Mesodermal cell (in vitro differentiated cells): ENCODE measurements around the gene PCDHA7.
"Not testable (repeated sequence)": the region's sequence is repeated elsewhere in the genome, so short reads cannot be mapped to it uniquely, and the experiment has no call there.

Experiments
- H3K27ac ChIP-seq: 2 replicates; pipeline ENCODE4 v1.7.0; 2013; ENCODE audit warnings: mild to moderate bottlenecking, low read depth, low read length, moderate library complexity; ENCODE audit not compliant: severe bottlenecking
- H3K36me3 ChIP-seq: 2 replicates; pipeline ENCODE4 v1.7.1; 2013; ENCODE audit warnings: mild to moderate bottlenecking, low read length, moderate library complexity; ENCODE audit not compliant: control insufficient read depth, insufficient read depth
- H3K4me1 ChIP-seq: one replicate; pipeline ENCODE4 v1.7.1; 2013; ENCODE audit warnings: mild to moderate bottlenecking, low read length; ENCODE audit not compliant: insufficient read depth, control insufficient read depth, poor library complexity, severe bottlenecking
- H3K4me3 ChIP-seq: 2 replicates; pipeline ENCODE4 v1.7.0; 2013; ENCODE audit warnings: low read length, control low read depth, mild to moderate bottlenecking; ENCODE audit not compliant: insufficient read depth, poor library complexity, severe bottlenecking; ENCODE audit errors: extremely low read depth
- H3K9me3 ChIP-seq: 2 replicates; pipeline ENCODE4 v1.7.1; 2013; ENCODE audit warnings: mild to moderate bottlenecking, low read length, moderate library complexity; ENCODE audit not compliant: control insufficient read depth
- WGBS, 2 experiments: methylation state at CpG; one replicate each; pipeline ENCODE4 v1.1.5; 2013; ENCODE audit warnings: missing lambda C conversion rate in 2 of 2; ENCODE audit not compliant: insufficient coverage in 2 of 2; 5-methylcytosine and 5-hydroxymethylcytosine counted together

PCDHA7 gene

DNA sequence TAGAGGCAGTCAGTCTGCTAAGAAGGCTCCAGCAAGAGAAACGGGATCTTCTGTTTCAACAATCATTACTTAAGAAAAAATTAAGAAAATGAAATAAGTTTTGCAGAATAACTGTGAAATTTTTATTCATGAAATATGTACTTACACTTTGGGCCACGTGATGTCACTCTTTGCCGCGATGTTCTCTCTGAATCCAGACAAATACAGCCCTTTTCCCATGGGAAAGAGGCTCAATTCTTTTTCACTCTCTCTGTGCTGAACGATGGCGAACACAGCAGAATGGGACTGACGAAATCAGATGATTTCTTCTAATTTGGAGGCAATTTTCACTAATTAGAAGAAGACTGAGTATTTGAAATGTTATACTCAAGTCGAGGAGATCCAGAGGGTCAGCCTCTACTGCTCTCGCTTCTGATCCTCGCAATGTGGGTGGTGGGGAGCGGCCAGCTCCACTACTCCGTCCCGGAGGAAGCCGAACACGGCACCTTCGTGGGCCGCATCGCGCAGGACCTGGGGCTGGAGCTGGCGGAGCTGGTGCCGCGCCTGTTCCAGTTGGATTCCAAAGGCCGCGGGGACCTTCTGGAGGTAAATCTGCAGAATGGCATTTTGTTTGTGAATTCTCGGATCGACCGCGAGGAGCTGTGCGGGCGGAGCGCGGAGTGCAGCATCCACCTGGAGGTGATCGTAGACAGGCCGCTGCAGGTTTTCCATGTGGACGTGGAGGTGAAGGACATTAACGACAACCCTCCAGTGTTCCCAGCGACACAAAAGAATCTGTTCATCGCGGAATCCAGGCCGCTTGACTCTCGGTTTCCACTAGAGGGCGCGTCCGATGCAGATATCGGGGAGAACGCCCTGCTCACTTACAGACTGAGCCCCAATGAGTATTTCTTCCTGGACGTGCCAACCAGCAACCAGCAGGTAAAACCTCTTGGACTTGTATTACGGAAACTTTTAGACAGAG is 14.4 kb downstream of the PCDHA7 start, which contains the start of gene PCDHA9:
TSS of gene PCDHA9 (plus strand) at position 244 of the 964 bp plus-strand sequence. CDS start at position 358, 114 bp downstream.
- H3K27ac ChIP-seq, H3K4me3 ChIP-seq, H3K36me3 ChIP-seq, H3K4me1 ChIP-seq, H3K9me3 ChIP-seq: not testable (repeated sequence)
- 89 to 95% methylated on average over 21 to 27 of the region's 48 CpGs for WGBS, 2 experiments

DNA sequence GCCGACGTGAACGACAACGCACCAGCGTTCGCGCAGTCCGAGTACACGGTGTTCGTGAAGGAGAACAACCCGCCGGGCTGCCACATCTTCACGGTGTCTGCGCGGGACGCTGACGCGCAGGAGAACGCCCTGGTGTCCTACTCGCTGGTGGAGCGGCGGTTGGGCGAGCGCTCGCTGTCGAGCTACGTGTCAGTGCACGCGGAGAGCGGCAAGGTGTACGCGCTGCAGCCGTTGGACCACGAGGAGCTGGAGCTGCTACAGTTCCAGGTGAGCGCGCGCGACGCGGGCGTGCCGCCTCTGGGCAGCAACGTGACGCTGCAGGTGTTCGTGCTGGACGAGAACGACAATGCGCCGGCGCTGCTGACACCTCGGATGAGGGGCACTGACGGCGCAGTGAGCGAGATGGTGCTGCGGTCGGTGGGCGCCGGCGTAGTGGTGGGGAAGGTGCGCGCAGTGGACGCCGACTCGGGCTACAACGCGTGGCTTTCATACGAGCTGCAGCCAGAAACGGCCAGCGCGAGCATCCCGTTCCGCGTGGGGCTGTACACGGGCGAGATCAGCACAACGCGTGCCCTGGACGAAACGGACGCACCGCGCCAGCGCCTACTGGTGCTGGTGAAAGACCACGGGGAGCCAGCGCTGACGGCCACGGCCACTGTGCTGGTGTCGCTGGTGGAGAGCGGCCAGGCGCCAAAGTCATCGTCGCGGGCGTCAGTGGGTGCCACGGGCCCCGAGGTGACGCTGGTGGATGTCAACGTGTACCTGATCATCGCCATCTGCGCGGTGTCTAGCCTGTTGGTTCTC is 16.0 kb downstream of the PCDHA7 start:
- H3K4me3 ChIP-seq, H3K36me3 ChIP-seq, H3K4me1 ChIP-seq, H3K9me3 ChIP-seq, H3K27ac ChIP-seq: not testable (repeated sequence)
- WGBS, 2 experiments, result 96 to 97% methylated on average over 83 to 101 of the region's 101 CpGs

DNA sequence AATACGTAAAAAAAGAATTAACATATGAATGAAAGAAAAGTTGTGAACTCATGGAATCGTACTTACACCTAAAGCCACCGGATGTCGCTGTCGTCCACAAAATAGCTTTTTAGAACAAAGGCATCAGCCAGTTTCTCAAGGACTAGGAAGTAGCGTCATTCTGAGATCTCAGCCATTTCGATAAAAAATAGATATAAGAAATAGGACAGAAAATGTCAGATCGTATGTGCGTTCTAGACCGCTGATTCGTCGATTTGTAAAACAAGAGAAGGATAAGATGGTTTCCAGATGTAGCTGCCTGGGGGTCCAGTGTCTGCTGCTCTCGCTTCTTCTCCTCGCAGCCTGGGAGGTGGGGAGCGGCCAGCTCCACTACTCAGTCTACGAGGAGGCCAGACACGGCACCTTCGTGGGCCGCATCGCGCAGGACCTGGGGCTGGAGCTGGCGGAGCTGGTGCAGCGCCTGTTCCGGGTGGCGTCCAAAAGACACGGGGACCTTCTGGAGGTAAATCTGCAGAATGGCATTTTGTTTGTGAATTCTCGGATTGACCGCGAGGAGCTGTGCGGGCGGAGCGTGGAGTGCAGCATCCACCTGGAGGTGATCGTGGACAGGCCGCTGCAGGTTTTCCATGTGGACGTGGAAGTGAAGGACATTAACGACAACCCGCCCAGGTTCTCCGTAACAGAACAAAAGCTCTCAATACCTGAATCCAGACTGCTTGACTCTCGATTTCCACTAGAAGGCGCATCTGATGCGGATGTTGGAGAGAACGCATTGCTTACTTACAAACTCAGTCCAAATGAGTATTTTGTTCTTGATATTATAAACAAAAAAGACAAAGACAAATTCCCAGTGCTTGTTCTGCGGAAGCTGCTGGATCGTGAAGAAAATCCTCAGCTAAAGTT is 22.0 kb downstream of the PCDHA7 start, which contains the start of gene PCDHA10:
TSS of gene PCDHA10 (plus strand) at position 126 of the 903 bp plus-strand sequence. CDS start at position 278, 152 bp downstream.
- no peaks in the 10 kb centered on the region for H3K4me1 ChIP-seq
- H3K27ac ChIP-seq, result no peak within 1 kb of the TSS
- no peak within 1 kb of the TSS for H3K4me3 ChIP-seq
- peaks cover 3% of the 10 kb centered on the region for H3K9me3 ChIP-seq
- WGBS, 2 experiments, result 89 to 94% methylated on average over 38 to 40 of the region's 44 CpGs
- peaks cover 2% of the 10 kb centered on the region for H3K36me3 ChIP-seq

DNA sequence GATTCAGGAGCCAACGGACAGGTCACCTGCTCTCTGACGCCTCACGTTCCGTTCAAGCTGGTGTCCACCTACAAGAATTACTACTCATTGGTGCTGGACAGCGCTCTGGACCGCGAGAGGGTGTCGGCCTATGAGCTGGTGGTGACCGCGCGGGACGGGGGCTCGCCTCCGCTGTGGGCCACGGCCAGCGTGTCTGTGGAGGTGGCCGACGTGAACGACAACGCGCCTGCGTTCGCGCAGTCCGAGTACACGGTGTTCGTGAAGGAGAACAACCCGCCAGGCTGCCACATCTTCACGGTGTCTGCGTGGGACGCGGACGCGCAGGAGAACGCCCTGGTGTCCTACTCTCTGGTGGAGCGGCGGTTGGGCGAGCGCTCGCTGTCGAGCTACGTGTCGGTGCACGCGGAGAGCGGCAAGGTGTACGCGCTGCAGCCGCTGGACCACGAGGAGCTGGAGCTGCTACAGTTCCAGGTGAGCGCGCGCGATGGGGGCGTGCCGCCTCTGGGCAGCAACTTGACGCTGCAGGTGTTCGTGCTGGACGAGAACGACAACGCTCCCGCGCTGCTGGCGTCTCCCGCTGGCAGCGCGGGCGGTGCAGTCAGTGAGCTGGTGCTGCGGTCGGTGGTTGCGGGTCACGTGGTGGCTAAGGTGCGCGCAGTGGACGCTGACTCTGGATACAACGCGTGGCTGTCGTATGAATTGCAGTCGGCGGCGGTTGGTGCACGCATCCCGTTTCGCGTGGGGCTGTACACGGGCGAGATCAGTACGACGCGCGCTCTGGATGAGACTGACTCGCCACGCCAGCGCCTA is 23.3 kb downstream of the PCDHA7 start:
- 98% methylated on average over 83 to 92 of the region's 94 CpGs for WGBS, 2 experiments
- Histone ChIP-seq H3K36me3 (peaks cover 7% of the 10 kb centered on the region), H3K9me3 (peaks cover 5% of the 10 kb centered on the region), H3K4me1 (no peaks in the 10 kb centered on the region), H3K4me3 (no peak overlapping the region), H3K27ac (no peak overlapping the region)

DNA sequence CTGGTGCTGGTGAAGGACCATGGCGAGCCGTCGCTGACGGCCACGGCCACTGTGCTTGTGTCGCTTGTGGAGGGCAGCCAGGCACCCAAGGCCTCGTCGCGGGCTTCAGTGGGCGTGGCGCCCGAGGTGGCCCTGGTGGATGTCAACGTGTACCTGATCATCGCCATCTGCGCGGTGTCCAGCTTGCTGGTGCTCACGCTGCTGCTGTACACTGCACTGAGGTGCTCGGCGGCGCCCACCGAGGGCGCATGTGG is 23.8 kb downstream of the PCDHA7 start:
- WGBS, 2 experiments, result 95 to 96% methylated on average over 22 of the region's 22 CpGs
- peaks cover 5% of the 10 kb centered on the region for H3K9me3 ChIP-seq
- no peaks in the 10 kb centered on the region for H3K4me1 ChIP-seq
- H3K4me3 ChIP-seq, result no peak overlapping the region
- no peak overlapping the region for H3K27ac ChIP-seq
- H3K36me3 ChIP-seq, result peaks cover 8% of the 10 kb centered on the region

DNA sequence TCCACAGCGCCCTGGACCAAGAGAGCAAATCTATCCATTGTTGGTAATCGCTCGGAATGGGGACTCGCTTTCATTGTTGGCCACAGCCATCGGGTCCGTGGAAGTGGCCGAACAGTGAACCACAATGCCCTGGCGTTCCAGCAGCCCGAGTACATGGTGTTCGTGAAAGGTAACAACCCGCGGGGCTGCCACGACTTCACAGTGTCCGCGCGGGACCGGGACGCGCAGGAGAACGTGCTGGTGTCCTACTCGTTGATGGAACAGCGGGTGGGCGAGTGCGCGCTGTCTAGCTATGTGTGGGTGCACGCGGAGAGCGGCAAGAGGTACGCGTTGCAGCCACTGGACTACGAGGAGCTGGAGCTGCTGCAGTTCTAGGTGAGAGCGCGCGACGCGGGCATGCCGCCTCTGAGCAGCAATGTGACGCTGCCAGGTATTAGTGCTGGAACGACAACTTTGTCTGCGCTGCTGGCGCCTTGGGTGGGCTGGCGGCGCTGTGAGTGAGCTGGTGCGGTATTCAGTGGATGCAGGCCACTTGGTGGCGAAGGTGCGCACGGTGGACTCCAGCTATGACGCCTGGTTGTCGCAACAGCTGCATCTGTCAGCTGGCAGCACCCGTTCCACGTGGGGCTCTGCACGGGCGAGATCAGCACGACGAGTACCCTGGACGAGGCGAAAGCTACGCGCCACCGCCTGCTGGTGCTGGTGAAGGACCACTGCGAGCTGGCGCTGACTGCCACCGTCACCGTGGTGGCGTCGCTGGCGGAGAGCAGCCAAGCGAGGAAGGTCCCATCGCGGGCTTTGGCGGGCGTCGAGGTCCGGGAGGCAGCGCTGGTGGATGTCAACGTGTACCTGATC is 28.6 kb downstream of the PCDHA7 start:
- WGBS, 2 experiments, result 93 to 95% methylated on average over 76 of the region's 76 CpGs

DNA sequence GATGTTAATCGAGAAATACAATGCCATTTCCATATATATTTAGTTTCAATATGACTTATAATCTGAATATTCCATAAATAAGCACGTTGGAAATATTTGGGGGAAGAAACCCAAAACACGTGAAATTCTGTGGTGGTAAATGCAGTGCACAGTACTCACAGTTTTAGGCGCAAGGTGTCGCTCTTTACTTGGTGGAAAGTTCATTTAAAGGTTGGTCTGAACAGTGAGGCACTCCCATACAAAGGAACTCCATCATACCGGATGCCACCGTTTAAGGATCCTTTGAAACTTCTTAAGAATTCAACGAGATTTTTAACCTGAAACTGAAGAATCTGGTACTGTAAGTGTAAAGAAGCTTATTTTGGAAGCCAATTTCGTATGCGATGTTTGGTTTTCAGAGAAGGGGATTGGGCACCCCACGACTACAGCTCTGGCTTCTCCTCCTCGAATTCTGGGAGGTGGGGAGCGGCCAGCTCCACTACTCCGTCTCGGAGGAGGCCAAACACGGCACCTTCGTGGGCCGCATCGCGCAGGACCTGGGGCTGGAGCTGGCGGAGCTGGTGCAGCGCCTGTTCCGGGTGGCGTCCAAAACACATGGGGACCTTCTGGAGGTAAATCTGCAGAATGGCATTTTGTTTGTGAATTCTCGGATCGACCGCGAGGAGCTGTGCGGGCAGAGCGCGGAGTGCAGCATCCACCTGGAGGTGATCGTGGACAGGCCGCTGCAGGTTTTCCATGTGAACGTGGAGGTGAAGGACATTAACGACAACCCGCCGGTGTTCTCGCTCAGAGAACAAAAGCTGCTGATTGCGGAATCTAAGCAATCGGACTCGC is 34.9 kb downstream of the PCDHA7 start, which contains the start of gene PCDHA11:
TSS of gene PCDHA11 (plus strand) at position 237 of the 834 bp plus-strand sequence. CDS start at position 384, 147 bp downstream.
- Histone ChIP-seq H3K27ac (peak within 1 kb of the TSS; percentile 26), H3K4me1 (no peaks in the 10 kb centered on the region), H3K36me3 (no peaks in the 10 kb centered on the region), H3K9me3 (peaks cover 12% of the 10 kb centered on the region), H3K4me3 (peak within 1 kb of the TSS; percentile 47)
- 56 to 59% methylated on average over 31 to 38 of the region's 41 CpGs for WGBS, 2 experiments

More for the DNA sequence above, 28.6 kb downstream of the PCDHA7 start:
- Histone ChIP-seq H3K4me1 (no peaks in the 10 kb centered on the region), H3K27ac (no peak overlapping the region), H3K4me3 (no peak overlapping the region), H3K36me3 (peaks cover 8% of the 10 kb centered on the region), H3K9me3 (peaks cover 5% of the 10 kb centered on the region)

DNA sequence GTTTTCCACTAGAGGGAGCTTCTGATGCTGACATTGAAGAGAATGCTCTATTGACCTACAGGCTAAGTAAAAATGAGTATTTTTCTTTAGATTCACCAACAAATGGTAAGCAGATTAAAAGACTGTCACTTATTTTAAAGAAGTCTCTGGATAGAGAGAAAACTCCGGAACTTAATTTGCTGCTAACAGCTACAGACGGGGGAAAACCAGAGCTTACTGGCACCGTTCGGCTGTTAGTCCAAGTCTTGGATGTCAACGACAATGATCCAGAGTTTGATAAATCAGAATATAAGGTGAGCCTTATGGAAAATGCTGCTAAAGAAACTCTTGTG is 35.5 kb downstream of the PCDHA7 start:
- H3K9me3 ChIP-seq, result peaks cover 12% of the 10 kb centered on the region
- peak overlapping the region; percentile 26 for H3K27ac ChIP-seq
- H3K4me3 ChIP-seq, result peak overlapping the region; percentile 47
- no peaks in the 10 kb centered on the region for H3K4me1 ChIP-seq
- 92 to 96% methylated on average over 5 of the region's 5 CpGs for WGBS, 2 experiments
- no peaks in the 10 kb centered on the region for H3K36me3 ChIP-seq
